GM12891 (cell line): ENCODE measurements around the gene PLPP2.

Experiments
- POLR2A ChIP-seq: IDR thresholded peaks from 2 replicates; pipeline ENCODE4 v1.6.1; 2011; ENCODE audit warnings: low read depth, low read length, control low read depth
- POLR2AphosphoS5 ChIP-seq: IDR thresholded peaks from 2 replicates; pipeline ENCODE4 v1.6.1; 2011; ENCODE audit warnings: low read depth, low read length, control low read depth

DNA sequence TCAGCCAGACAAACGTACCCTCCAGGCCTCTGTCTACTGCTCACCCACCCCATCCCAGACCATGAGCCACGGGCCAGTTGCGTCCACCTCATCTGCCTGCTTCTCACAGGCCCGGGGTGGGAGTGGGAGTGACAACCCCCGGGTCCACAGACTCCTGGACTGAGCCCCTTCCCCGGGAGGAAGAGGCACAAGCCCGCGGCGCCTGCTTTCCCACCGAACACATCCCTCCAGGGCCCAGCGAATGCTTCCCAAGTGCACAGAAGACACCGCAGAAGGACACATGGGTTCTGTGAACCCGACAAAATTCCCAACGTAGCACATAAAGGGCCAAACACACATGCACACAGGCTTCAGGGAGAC, 18.0 kb upstream of the PLPP2 start:
- TF ChIP-seq POLR2A (no peak), POLR2AphosphoS5 (no peak)
